HG02642 (cell line): ENCODE measurements around the gene ADAMTSL1.

Source experiments
- ATAC-seq: cut with Tn5 transposase; IDR thresholded peaks from one replicate; pipeline ENCODE4 v1.9.1; 2021; ENCODE audit warnings: mild to moderate bottlenecking; ENCODE audit not compliant: unreplicated experiment, poor library complexity

The ADAMTSL1 gene

GRCh38 chr9:18753904-18754303, 280.0 kb downstream of the ADAMTSL1 start:
- ATAC-seq = no peak

- no peak for ATAC-seq
These were observed 280.6 kb downstream of the ADAMTSL1 start for GRCh38 chr9:18754537-18754936.

DNA sequence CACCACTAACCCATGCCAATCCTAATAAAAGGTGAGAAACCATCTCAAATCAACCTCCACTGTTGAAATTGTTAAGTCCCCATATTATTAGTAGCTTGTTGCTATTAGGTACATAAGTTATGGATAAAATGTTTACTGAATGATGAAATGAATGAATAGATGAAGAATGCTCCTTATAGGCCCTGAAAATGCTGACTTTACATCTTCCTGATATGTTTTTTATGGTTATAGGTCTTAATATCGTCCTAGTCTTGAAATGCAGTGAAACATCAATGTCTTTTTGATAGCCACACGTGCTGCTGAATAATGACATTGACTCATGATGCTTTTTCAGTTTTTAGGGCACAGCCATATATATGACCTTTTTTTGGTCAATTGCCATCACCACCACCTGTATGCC, 281.3 kb downstream of the ADAMTSL1 start:
- ATAC-seq = no peak

DNA sequence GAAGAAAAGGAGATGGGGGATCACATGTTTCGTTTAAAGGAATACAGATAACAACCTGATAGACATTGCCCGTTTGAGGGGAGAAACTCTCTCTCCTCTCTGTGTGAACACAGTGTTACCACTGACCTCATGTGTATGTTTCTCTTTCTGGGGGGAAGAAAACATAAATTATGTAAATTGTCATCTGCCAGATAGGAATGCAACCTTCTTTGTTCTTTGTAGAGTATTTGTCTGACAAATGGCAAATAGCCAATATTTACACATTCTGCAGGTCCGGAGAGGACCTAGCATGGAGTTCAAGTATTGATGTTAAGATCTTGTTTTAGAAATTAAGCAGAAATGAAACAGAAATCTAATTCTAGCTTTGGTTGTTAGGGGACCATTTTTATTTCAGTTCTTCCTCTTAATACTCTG, 282.8 kb downstream of the ADAMTSL1 start:
- ATAC-seq = peak; percentile 44

DNA sequence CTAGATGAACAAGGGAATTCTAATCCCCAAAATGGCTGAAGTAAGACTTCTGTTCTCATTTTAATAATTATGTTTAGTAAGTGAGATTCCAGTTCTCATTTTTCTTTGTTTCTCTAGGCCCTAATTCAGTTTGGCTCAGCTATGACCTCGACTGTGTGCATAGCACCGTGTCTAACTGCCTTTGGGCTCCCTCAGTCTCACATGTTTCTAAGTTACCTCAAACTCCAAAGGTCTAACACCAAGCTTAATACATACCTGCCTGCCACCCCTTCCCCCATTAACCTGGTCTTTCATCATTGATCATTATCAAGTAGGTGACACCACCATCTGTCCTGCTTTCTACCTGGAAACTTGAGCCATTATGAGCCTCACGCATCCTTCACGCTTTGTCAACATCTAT, 285.9 kb downstream of the ADAMTSL1 start:
- no peak for ATAC-seq

DNA sequence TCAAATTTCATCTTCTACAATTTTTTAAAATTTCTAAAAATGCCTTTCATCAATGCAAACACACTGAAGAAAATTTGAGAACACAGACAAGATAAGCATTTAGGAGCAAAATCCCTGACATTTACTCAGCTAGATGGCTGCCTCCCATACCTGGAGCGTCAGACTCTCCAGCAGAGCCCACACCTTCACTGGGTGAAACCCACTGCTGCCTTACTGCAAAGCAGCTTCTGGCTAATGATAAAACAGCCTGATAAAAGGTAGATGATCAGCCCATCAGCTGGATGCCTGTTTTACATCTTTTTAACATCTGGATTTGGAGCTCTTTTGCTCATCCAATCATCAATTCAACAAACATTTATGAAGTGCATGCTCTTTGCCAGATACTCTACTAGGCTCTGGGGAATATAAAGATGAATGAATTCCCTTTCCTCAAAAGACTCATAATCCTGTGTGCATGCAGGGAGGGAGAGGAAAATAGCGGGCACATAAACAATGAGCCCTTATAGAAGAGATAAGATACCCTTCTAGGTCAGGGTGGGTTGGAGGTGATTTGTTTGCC, 287.9 kb downstream of the ADAMTSL1 start:
- no peak for ATAC-seq

DNA sequence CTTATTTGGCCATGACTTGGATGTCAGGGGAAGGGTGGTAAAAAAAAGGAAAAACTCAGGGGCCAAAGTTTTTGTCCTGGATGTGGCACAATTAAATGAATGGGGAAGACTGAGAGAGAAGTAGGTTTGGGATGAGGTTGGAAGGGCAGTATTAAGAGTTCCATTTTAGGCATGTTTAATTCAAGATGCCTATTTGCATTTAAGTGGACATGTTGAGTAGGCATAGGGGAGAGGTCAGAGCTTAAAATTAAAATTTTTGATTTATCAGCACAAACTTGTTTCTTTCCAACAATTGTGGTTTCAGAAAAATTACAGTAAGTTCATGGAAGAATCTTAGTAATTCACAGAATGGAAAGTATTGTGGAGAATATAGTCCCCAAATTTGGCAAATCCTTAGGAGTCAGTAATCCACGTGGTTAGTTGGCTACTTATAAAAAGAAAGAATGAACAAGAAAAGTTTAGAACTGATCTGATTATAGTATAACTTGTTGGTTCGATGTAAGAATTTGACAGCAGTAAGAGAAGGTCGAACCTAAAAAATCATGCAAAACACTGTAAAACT, 293.1 kb downstream of the ADAMTSL1 start:
- ATAC-seq = no peak

- peak; percentile 93 for ATAC-seq
These were observed 295.1 kb downstream of the ADAMTSL1 start for GRCh38 chr9:18768951-18769622.

DNA sequence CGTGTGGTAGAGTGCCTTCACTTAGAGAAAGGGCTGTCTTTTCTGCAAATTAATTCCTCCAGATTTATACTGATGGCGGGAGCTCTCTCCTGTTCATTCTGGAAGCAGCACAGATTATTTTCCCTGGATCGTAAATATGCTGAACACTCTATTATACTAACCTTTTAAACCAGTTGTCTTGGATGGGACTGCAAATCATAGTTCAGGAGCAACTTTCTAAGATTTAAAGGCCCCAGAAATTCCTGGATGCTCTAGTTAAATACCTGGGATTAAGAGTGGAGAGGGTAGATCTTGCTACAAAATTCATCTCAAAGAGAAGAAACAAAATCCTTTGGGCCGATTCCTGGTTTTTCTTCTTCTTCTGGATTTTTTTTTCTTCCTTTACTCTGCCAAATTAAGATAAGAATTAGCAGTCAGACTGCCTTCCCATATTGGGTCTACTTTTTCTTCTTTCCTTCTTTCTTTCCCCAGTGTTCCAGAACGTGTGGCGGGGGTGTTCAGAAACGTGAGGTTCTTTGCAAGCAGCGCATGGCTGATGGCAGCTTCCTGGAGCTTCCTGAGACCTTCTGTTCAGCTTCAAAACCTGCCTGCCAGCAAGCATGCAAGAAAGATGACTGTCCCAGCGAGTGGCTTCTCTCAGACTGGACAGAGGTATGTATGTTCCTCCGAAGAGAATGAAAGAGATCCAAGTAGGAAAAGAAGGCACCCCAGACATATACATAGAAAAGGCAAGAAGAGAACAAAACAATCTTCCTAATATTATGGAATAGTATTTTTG, 296.4 kb downstream of the ADAMTSL1 start:
- no peak for ATAC-seq

DNA sequence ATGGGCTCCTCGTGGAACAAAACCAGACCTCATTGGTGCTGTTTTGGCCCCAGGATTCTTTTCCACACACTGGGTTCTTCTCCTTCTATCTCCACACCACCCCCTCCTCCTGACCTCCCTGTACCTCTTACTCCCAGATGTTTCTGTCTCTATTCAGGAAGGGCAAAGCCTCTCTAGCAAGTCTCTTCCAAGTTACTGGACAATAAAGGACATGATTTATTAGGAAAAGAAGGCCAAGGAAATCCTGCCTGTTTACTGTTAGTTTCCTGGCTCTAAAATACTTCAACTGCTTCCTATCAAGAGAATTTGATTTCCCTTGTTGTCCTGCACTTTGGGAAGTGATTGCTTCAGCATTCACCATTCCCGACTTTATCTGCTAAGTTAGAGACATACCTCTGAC, 297.1 kb downstream of the ADAMTSL1 start:
- no peak for ATAC-seq

DNA sequence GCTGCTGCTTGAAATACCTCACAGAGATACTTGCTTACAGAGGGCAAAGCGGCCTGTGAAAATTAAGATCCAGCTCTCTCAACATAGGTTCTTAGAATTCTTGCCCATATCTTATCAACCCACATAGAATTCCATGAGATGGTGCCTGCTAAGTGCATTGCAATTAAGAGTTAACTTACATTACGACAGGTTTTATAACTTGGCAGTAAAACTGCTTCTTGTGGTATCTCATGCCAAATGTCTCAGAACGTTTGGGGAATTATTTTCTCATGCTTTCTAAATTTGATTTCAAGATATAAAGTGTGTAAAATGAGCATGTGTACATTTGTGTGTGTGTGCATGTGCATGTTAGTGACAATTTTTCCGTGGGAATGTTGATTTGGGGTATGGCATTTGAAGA, 297.8 kb downstream of the ADAMTSL1 start:
- ATAC-seq = no peak

DNA sequence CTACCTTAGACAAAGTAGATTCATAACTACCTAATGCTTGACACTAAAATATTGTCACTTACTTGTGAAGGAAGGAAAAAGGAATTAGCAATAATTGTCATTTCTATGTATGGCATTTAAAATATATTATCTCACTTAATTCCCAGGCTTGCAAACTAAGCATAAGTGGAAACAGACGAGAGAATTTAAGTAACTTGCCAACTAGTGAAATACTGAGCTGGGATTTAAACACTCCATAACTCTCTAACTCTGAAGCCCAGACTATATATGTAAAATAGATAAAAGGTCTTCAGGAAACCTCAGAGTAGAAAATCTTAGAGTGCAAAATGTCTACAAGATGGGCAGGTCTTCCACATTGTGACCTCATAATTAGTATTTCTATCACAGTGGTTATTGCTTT, 301.3 kb downstream of the ADAMTSL1 start:
- no peak for ATAC-seq

GRCh38 chr9:18775930-18776329, 302.0 kb downstream of the ADAMTSL1 start:
- ATAC-seq = no peak

GRCh38 chr9:18776836-18777820, 303.2 kb downstream of the ADAMTSL1 start:
- no peak for ATAC-seq

DNA sequence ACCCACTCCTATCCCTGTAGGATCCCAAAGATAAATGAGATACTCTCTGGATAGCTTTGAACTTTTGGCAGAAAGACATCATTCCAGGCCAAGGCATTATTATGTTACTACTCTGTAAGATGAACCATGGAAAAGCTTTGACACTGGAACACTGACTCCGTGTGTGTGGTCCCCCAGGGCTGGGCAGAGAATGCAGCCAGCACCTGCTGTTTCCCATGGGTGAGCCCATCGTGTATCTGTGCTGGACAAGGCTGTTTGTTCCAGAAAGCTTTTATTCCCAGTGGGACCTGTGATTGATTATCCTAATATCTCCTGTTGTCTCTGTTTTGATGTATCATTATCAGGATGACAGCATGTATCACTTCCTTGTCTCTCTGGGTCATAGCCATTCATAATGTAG, 304.2 kb downstream of the ADAMTSL1 start:
- ATAC-seq = no peak

GRCh38 chr9:18778846-18779245, 304.9 kb downstream of the ADAMTSL1 start:
- ATAC-seq = no peak

DNA sequence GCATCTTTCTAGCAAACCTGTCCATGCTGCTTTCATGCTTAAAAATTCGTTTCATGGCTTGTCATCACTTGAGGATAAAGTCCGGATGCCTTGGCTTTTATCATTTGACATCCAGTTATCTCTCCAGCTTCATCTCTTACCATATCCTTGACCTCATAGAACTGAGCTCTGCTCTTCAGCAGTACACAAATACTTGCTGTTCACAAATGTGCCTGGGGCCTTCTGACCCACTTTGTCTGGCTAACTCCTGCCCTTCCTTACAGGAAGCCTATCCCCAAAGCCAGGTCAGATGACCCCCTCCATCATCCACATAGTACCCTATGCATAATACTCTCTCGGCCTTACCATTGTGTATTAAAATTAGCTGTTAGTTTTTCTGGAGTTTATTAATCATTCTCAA, 310.0 kb downstream of the ADAMTSL1 start:
- no peak for ATAC-seq

DNA sequence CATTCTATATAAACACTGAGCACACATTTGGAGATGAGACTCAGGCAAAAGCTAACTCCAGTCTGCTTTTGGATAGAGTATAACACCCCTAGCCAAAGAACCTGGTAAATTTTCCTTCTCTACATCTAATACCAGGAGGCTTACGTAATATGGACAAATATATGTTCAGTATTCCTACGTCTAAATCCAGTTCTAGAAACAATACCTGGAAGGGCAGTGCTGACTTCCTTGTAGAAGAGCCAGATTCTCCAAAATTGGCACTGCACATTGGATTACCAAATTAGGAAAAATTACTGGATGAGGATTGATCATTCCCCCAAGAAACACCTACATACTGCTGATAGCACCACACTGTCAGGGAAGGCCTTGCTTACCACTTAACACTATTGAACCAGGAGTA, 311.7 kb downstream of the ADAMTSL1 start:
- no peak for ATAC-seq

DNA sequence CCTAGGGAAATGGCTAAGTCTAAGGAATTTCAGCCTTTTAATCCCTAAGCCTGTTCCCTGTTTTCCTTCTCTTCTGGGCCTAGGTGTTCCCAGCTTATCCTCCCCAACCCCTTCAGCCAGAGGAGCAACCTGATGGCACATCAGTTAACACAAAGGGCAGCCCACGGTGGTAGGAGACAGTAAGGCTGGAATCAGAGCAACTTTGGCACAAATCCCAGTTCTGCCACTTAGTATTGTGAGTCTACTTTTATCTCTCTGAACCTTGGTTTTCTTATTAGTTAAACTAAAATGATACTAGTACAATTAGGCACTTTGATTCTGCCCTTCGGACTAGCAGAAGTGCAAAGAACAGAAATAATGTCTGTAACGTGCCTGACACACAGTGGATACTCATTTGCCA, 312.2 kb downstream of the ADAMTSL1 start:
- ATAC-seq = no peak
